Activated T-cell treated with anti-CD3 and anti-CD28 coated beads, Interleukin-2, amount 50 U/mL, for 1 hour (primary cell): ENCODE data around the gene RSBN1L.
"Not testable (repeated sequence)": the region's sequence is repeated elsewhere in the genome, so short reads cannot be mapped to it uniquely, and the experiment has no call there.

Experiments
- DNase-seq: peaks from one replicate; pipeline ENCODE4 v3.0.0-alpha.2; 2020

The RSBN1L gene

DNA sequence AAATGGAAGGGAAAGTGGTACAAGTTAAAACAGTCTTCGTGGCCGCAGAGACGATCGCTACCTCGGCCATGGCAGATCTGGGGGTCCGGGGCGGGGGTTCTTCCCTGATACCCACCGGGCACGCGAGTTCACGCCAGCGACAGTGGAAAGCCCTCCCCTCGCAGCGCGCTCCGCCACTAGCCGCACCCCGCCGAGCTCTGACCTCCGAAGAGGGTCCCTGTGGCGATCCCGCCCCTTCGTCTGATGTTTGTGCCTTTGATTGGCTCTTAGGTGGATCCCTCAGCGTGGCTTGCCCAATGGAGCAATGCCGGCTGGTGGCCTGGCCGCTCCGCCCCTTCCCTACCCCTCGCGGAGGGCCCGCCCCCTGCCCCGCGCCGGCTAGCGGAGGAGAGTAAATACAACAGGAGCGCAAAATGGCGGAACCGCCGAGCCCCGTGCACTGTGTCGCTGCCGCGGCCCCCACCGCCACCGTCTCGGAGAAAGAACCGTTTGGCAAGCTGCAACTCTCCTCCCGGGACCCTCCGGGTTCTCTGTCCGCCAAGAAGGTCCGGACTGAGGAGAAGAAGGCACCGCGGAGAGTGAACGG, at the start of gene RSBN1L:
Gene RSBN1L (plus strand): TSS at position 403 of the 586 bp plus-strand sequence. CDS start 11 bp downstream, at position 414.
- peak; percentile 98 for DNase-seq

DNA sequence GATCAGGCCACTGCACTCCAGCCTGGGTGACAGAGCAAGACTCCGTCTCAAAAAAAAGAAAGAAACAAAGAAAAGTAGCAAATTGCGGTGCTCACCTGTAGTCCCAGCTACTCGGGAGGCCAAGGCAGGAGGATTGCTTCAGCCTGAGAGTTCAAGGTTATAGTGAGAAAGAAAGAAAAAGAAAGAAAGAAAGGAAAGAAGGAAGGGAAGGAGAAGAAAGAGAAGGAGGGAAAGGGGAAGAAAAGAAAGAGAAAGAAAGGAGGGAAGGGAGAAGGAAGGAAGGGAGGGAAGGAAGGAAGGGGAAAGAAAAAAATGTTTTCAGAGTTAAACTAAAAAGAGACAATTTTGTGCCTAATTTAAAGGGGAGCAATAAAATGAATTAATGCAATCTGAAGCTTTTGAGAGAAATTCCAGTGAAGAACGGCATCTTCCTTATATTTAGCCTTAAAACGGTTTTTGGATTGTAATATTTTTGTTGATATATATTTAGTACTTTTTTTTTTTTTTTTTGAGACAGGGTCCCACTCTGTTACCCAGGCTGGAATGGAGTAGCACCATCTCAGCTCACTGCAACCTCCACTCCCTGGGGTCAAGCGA, 47.4 kb upstream of the RSBN1L start:
- DNase-seq: no peak

GRCh38 chr7:77649716-77650349, 46.4 kb upstream of the RSBN1L start:
- DNase-seq: no peak

DNA sequence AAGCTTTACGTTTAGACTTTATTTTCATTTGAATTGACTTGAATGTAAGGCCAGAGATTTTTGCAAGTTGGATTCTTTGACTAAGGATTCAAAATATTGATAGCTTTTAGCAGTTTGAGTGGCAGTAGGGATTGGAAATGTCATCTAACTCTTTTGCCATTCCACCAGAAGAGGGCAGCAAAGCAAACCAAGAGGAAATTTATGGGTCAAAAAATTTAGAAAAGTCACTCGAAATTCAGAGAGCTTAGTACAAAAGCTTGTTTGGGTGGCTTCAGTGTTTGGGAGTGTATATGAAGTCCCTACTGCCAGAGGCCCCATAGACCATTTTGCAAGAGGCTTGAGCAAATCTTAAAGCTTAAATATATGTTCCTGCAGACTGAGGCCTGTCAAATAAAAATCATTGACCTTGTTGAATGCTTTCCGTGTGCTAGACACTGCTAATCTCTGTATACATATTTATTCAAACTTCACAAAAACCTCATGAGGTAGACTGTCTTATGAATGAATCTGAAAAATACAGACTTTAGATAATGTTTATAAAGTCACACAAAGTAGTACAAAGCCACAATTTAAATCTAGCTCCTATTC, 44.6 kb upstream of the RSBN1L start:
- no peak for DNase-seq

DNA sequence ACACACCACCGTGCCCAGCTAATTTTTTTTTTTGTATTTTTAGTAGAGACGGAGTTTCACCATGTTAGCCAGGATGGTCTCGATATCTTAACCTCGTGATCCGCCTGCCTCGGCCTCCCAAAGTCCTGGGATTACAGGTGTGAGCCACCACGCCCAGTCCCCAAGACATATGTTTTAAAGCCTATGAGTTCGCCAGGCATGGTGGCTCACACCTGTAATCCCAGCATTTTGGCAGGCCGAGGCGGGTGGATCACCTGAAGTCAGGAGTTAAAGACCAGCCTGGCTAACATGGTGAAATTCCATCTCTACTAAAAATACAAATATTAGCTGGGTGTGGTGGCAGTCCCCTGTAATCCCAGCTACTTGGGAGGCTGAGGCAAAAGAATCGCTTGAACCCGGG, 43.4 kb upstream of the RSBN1L start:
- not testable (repeated sequence) for DNase-seq

- DNase-seq: no peak
Observed at GRCh38 chr7:77653572-77653971, 42.7 kb upstream of the RSBN1L start.

DNA sequence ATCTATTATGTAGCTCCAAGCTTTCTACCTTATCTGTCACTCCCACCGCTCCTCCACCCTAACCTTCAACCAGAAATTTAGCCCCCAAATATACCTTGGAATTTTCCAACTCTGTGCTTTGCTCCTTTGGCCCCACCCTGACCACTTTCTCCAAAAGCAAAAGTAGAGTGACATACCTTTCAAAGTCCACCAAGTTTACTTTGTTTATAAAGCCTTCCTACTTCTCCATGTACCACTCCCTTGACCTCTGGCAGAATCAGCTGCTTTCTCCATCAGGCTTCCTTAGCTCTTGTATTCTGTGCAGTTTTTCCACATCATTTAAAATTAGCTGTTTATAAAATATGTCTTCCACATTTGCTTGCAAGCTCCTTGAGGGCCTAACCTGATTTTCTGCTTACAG, 40.9 kb upstream of the RSBN1L start:
- DNase-seq: no peak

- no peak for DNase-seq
Observed at GRCh38 chr7:77655836-77656455, 40.3 kb upstream of the RSBN1L start.

DNA sequence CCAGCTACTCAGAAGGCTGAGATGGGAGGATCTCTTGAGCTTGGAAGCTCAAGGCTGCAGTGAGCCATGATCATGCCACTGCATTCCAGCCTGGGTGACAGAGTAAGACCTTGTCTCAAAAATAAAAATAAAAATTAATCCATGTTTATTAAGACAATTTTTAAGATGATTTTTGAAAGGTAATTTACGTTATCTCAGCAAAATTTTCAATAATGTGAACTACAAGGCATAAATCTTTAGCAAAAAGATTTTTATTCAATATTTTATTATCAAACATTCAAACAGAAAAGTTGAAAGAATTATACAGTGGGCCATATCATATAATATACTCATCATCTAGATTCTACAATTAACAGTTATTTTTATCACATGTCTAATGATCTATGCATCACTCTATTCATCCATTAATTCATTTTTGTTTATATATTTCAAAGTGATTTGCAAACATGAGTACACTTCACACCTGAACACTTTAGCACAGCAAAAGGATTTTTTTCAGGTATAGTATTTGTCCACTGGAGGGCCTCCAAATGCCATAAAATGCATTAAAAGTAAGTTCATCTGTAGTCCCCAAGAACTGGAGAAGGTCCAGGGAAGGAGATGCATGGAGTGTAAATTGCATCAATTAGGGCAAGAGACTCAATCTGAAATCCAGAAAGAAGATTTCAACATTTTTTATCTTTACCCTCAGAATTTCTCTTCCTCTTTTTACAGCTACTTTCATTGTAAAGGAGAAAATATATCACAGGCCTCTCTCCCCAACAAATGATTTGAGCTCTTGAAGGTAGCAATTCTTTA, 38.6 kb upstream of the RSBN1L start:
- no peak for DNase-seq

DNA sequence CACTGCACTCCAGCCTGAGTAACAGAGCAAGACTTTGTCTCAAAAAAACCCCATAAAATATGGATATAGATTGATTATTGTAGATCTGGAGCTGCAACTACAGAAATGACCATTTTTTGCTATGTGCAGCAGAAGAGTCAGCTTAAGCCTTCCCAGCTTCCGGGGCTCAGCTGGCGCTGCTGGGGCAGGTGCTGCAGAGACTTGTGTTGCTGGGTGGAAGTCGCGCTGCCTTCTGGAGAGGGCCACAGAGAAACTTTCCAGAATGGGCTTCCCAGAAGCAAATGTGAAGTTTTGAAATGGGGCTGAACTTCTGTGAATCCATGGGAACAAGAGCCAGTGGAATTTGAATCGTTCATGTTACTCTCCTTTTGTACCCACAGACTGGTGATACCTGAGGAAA, 37.3 kb upstream of the RSBN1L start:
- DNase-seq: no peak

- DNase-seq: no peak
Observed at GRCh38 chr7:77661816-77662215, 34.4 kb upstream of the RSBN1L start.

- no peak for DNase-seq
Observed at GRCh38 chr7:77662869-77663268, 33.4 kb upstream of the RSBN1L start.

- no peak for DNase-seq
Observed at GRCh38 chr7:77664715-77665114, 31.5 kb upstream of the RSBN1L start.

- DNase-seq: no peak
Observed at GRCh38 chr7:77665161-77665560, 31.1 kb upstream of the RSBN1L start.

DNA sequence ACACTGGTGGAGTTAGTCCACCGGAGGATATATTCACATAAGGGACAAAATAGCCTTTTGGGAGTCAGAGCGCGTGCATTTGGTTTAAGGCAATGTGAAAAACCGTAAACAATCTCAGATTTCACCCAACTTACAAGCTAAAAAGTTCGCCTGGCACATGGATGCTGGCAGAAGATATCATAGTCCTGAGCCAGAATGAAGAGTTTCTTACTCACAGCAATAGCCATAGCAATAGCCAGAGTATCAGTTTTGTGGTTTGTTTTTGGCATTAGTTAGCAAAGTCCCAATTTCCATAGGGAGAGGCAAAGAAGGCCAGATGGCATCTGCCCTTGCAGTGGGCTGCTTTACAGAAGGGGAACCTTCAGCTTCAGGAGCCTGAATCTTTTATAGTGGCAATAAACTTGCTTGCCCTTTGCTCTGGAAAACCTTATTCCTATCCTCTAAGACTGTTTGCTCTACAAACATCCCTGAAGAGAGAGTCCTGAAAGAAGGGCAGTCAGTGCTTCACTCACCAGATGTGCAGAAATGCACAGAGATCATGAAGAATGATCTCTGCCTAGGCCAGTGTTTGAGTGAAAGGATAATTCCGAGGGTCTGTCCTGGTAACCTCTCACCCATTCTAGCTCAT, 28.7 kb upstream of the RSBN1L start:
- DNase-seq: no peak

GRCh38 chr7:77674878-77675277, 21.4 kb upstream of the RSBN1L start:
- no peak for DNase-seq

DNA sequence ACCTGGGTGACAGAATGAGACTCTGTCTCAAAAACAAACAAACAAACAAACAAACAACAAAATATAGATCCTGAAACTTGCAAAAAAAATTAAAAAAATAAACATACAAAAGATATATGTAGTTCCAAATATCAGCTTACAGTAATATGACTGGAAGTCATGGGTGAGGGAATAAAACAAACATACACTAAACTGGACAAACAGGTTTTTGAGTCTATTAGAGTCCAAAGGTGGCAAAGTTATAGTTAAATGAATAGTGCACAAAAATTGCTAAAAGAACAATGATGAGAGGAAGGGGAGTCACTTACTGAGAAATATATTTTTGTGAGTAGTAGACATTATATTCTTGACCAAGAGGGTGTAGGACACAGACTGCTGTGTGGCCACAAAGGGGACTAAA, 16.7 kb upstream of the RSBN1L start:
- DNase-seq: no peak

- DNase-seq: no peak
Observed at GRCh38 chr7:77680266-77680665, 16.0 kb upstream of the RSBN1L start.

GRCh38 chr7:77684030-77684429, 12.2 kb upstream of the RSBN1L start:
- no peak for DNase-seq

GRCh38 chr7:77685233-77685632, 11.0 kb upstream of the RSBN1L start:
- no peak for DNase-seq

GRCh38 chr7:77687100-77687746, 9.0 kb upstream of the RSBN1L start:
- DNase-seq: no peak

GRCh38 chr7:77687747-77688144, 8.5 kb upstream of the RSBN1L start:
- no peak for DNase-seq
